ENCODE data around the gene TBC1D12. TPM values are rescaled to one million over a fixed set of nuclear protein-coding genes. Genes with fewer than 3 reads are reported as not detected.

Gene TBC1D12
- total and polyA plus RNA-seq, 4 donors: 4.5 to 29.0 (median 15.6) TPM

GRCh38 chr10:94366382-94366781, 36.0 kb upstream of the TBC1D12 start:
- 91 to 94% methylated on average over 3 of the region's 3 CpGs for WGBS, 2 donors
- Histone ChIP-seq H3K9ac (ENCODE audit: insufficient read depth in 1 of 2, low read length in 2 of 2) (no peak overlapping the region), H3K4me1 (ENCODE audit: control insufficient read depth in 5 of 5, insufficient read depth in 5 of 5, low read length in 5 of 5) (peaks cover 0 to 10% (median 6%) of the 10 kb centered on the region in 5 donors), H3K27ac (ENCODE audit: low read depth in 1 of 2, low read length in 1 of 2) (no peak overlapping the region), H3K9me3 (ENCODE audit: control insufficient read depth in 4 of 4, insufficient read depth in 3 of 4, low read length in 3 of 4) (no peaks in the 10 kb centered on the region), H3K36me3 (ENCODE audit: control insufficient read depth in 4 of 4, insufficient read depth in 4 of 4, low read length in 4 of 4) (no peaks in the 10 kb centered on the region), H3K4me3 (no peak overlapping the region), H3K27me3 (ENCODE audit: control insufficient read depth in 3 of 3, insufficient read depth in 3 of 3, low read length in 2 of 3) (no peaks in the 10 kb centered on the region)
- DNase-seq (no peak), ATAC-seq (ENCODE audit: insufficient read depth, low FRiP score) (no peak)
- TF ChIP-seq CTCF (IDR thresholded peaks at IDR 0.05; ENCODE audit: control extremely low read depth, extremely low read depth): no peak

- Histone ChIP-seq H3K4me3 (no peak overlapping the region), H3K4me1 (ENCODE audit: control insufficient read depth in 5 of 5, insufficient read depth in 5 of 5, low read length in 5 of 5) (no peaks in the 10 kb centered on the region), H3K9ac (ENCODE audit: insufficient read depth in 1 of 2, low read length in 2 of 2) (no peak overlapping the region), H3K36me3 (ENCODE audit: control insufficient read depth in 4 of 4, insufficient read depth in 4 of 4, low read length in 4 of 4) (no peaks in the 10 kb centered on the region), H3K9me3 (ENCODE audit: control insufficient read depth in 4 of 4, insufficient read depth in 3 of 4, low read length in 3 of 4) (no peaks in the 10 kb centered on the region), H3K27ac (ENCODE audit: low read depth in 1 of 2, low read length in 1 of 2) (no peak overlapping the region), H3K27me3 (ENCODE audit: control insufficient read depth in 3 of 3, insufficient read depth in 3 of 3, low read length in 2 of 3) (no peaks in the 10 kb centered on the region)
- no peak for TF ChIP-seq CTCF (IDR thresholded peaks at IDR 0.05; ENCODE audit: control extremely low read depth, extremely low read depth)
- WGBS, 2 donors: 36 to 70% methylated on average over 2 of the region's 2 CpGs
- DNase-seq: no peak
- no peak for ATAC-seq (ENCODE audit: insufficient read depth, low FRiP score)
These were observed 31.8 kb upstream of the TBC1D12 start for GRCh38 chr10:94370501-94370900.

GRCh38 chr10:94375374-94375773, 27.0 kb upstream of the TBC1D12 start:
- 94 to 98% methylated on average over 1 of the region's 1 CpG for WGBS, 2 donors
- Histone ChIP-seq H3K4me3 (no peak overlapping the region), H3K36me3 (ENCODE audit: control insufficient read depth in 4 of 4, insufficient read depth in 4 of 4, low read length in 4 of 4) (no peaks in the 10 kb centered on the region), H3K9me3 (ENCODE audit: control insufficient read depth in 4 of 4, insufficient read depth in 3 of 4, low read length in 3 of 4) (no peaks in the 10 kb centered on the region), H3K27me3 (ENCODE audit: control insufficient read depth in 3 of 3, insufficient read depth in 3 of 3, low read length in 2 of 3) (no peaks in the 10 kb centered on the region), H3K9ac (ENCODE audit: insufficient read depth in 1 of 2, low read length in 2 of 2) (no peak overlapping the region), H3K27ac (ENCODE audit: low read depth in 1 of 2, low read length in 1 of 2) (no peak overlapping the region), H3K4me1 (ENCODE audit: control insufficient read depth in 5 of 5, insufficient read depth in 5 of 5, low read length in 5 of 5) (no peaks in the 10 kb centered on the region)
- no peak for ATAC-seq (ENCODE audit: insufficient read depth, low FRiP score)
- DNase-seq: no peak
- TF ChIP-seq CTCF (IDR thresholded peaks at IDR 0.05; ENCODE audit: control extremely low read depth, extremely low read depth): no peak

- DNase-seq (no peak), ATAC-seq (ENCODE audit: insufficient read depth, low FRiP score) (no peak)
- 76 to 81% methylated on average over 2 of the region's 2 CpGs for WGBS, 2 donors
- no peaks in the 10 kb centered on the region for H3K27me3 ChIP-seq (ENCODE audit: control insufficient read depth in 3 of 3, insufficient read depth in 3 of 3, low read length in 2 of 3)
- no peak for TF ChIP-seq CTCF (IDR thresholded peaks at IDR 0.05; ENCODE audit: control extremely low read depth, extremely low read depth)
- H3K4me3 ChIP-seq: no peak overlapping the region
- H3K36me3 ChIP-seq (ENCODE audit: control insufficient read depth in 4 of 4, insufficient read depth in 4 of 4, low read length in 4 of 4): no peaks in the 10 kb centered on the region
- H3K9ac ChIP-seq (ENCODE audit: insufficient read depth in 1 of 2, low read length in 2 of 2): no peak overlapping the region
- no peaks in the 10 kb centered on the region for H3K9me3 ChIP-seq (ENCODE audit: control insufficient read depth in 4 of 4, insufficient read depth in 3 of 4, low read length in 3 of 4)
- H3K4me1 ChIP-seq (ENCODE audit: control insufficient read depth in 5 of 5, insufficient read depth in 5 of 5, low read length in 5 of 5): no peaks in the 10 kb centered on the region
- no peak overlapping the region for H3K27ac ChIP-seq (ENCODE audit: low read depth in 1 of 2, low read length in 1 of 2)
These were observed 25.5 kb upstream of the TBC1D12 start for GRCh38 chr10:94376865-94377264.

Measured in lung (tissue), 12 donors.